Ovary (tissue), 3 donors: ENCODE measurements around the gene STX8.

Source experiments
- POLR2A ChIP-seq: fragments of 450-650 bp; IDR thresholded peaks from one replicate; pipeline ENCODE4 v1.6.1; 2017; ENCODE audit warnings: antibody characterized with exemption, mild to moderate bottlenecking, moderate library complexity
- TF ChIP-seq, protein P1 (sequence below), 3 donors: fragments of 450-650 bp in 2 of 3; fragments of 200-600 bp in 1 of 3; IDR thresholded peaks; one replicate each; pipeline versions ENCODE4 v1.5.1 to v1.8.0; 2016 to 2022; ENCODE audit warnings: antibody characterized with exemption in 3 of 3, mild to moderate bottlenecking in 1 of 3
- donor health status: DM: no; HTN: no; CAD: no.

DNA sequence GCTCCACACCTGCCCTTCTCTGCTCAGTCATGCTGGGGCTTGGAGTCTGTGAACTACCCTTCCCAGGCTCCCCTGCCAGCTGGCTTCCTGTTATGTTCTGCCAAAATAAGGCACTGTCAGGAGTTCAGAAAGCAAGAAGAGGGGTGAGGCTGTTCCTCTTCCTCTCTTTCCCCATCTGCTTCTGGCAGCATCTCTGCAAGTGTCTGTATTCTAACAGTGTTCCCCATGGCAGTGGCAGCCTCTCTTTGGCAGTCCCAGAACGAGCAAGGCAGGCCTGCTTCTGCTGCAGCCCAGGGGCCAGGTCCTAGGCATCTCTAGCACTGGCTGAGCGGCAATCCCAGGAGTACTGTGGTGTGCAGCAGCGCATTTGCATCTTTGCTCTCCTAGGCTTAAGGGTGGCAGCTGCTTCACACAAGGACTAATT lies 219.1 kb downstream of the STX8 start:
- TF ChIP-seq, protein P1, sequence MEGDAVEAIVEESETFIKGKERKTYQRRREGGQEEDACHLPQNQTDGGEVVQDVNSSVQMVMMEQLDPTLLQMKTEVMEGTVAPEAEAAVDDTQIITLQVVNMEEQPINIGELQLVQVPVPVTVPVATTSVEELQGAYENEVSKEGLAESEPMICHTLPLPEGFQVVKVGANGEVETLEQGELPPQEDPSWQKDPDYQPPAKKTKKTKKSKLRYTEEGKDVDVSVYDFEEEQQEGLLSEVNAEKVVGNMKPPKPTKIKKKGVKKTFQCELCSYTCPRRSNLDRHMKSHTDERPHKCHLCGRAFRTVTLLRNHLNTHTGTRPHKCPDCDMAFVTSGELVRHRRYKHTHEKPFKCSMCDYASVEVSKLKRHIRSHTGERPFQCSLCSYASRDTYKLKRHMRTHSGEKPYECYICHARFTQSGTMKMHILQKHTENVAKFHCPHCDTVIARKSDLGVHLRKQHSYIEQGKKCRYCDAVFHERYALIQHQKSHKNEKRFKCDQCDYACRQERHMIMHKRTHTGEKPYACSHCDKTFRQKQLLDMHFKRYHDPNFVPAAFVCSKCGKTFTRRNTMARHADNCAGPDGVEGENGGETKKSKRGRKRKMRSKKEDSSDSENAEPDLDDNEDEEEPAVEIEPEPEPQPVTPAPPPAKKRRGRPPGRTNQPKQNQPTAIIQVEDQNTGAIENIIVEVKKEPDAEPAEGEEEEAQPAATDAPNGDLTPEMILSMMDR (IDR thresholded peaks at IDR 0.05): no peak
- no peak for TF ChIP-seq POLR2A
